LHCN-M2 (cell line): ENCODE results near the gene AGL. TPM values are rescaled to one million over a fixed set of nuclear protein-coding genes. Genes with fewer than 3 reads are reported as not detected.
"Not testable (repeated sequence)": the region's sequence is repeated elsewhere in the genome, so short reads cannot be mapped to it uniquely, and the experiment has no call there.

Experiments
- DNase-seq: peaks from one replicate; pipeline ENCODE4 v3.0.0-alpha.2; 2012; ENCODE audit warnings: low read depth
- total RNA-seq: library from RNA; depleted of rRNA; stranded (reverse); fragments of >200 nt; gene quantifications from 2 replicates; pipeline ENCODE4 v1.2.3, GENCODE V29; 2014

AGL gene
- total RNA-seq, 1 experiment from 2014 or later: 5.5 TPM

DNA sequence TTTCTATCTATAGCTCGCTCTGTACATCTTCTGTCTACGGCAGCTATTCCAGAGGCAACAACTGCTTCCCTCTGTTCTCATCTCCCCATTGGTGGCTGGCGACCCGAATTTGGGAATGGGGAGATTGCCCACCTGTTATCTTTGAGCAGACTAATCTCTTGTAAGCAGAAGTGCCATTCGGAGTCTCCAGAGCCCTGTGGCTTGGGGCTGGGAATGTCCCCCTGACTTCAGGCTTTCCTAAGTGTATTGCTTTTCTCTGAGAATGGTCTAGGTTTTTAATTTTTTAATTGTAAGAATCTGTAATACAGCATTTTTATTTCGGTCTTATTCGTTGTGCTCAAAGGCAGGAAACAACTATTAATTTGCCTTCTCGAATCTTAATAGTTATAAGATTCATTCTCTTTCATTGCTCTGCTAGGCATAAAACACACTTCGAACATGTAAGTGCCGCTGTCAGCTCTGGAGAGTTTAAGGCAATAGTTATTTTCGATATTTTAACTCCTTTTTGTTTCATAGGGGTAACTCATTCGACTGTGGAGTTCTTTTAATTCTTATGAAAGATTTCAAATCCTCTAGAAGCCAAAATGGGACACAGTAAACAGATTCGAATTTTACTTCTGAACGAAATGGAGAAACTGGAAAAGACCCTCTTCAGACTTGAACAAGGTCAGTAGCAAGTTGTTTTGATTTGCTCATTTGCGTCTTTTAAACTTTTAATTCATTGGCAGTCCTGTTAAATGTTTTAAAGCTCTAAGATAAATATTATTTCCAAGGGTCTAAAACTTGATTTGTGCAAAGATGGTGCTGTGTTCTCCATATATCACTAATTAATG, 514 bp downstream of the AGL start:
- DNase-seq: no peak

DNA sequence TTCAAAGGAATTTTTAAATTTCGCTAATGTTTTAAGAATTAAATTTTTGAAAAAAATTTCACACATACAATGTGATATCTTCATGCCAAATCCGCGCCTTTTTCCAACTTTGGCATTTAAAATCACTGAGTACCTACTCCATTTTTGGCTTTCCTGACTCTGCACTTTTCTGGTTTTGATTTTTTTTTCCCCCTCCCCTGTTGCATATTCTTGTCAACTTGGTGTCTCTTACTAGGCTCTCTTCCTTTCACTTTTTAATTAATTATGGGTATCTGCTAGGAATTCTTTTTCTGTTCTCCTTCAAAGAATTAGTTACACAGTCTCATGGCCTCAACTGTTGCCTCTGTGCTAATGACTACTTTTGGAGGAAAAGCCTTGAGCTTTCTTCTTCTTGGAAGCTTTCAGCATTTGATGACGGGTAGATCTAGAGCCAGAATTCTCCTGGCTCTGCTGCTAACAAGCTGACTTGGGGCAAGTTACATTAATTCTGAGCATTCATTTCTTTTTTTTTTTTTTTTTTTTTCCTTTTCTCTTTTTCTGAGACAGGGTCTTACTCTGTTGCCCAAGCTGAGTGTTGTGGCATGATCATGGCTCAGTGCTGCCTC, 1.8 kb downstream of the AGL start:
- DNase-seq: no peak

DNA sequence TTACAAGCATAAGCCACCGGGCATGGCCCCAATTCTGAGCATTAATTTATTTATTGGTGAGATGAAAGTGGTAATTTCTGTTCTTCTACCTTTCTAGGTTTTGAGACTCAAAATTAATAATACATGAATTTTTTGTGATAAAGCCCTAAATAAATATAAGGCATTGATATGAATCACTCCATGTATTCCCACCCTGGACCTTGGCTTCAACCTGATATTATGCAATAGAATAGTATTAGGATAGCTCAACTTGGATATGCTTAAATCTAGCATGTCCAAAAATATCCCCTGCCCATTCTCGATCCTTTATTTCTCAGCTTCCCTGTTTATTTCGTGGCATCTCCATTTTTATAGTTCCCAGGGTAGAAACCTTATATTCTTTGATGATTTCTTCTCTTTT, 2.5 kb downstream of the AGL start:
- DNase-seq: no peak

DNA sequence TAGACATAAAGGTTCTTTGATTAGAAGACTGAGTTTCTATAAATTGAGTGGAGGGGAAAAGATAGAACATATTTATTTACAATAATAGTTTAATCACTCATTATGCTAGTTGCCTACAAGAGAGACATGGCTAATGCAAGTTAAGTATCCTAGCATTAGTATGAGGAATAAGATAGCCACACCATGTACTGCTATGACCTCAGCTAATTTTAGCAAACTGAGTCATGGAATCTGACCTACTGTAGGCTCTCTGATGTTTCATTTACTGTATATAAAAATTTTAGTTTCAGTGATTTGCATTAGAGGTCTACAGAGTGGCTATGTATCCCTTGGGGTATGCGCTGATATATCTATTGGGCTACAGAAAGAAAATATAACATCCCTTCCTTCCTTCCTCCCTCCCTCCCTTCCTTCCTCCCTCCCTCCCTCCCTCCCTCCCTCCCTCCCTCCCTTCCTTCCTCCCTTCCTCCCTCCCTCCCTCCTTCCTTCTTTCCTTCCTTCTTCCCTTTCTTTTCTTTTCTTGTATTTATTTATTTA, 5.8 kb downstream of the AGL start:
- DNase-seq: peak; percentile 33

DNA sequence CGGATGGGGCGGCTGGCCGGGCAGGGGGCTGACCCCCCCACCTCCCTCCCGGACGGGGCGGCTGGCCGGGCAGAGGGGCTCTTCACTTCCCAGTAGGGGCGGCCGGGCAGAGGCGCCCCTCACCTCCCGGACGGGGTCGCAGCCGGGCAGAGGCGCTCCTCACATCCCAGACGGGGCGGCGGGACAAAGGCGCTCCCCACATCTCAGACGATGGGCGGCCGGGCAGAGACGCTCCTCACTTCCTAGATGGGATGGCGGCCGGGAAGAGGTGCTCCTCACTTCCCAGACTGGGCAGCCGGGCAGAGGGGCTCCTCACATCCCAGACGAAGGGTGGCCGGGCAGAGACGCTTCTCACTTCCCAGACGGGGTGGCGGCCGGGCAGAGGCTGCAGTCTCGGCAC, 6.9 kb downstream of the AGL start:
- not testable (repeated sequence) for DNase-seq

DNA sequence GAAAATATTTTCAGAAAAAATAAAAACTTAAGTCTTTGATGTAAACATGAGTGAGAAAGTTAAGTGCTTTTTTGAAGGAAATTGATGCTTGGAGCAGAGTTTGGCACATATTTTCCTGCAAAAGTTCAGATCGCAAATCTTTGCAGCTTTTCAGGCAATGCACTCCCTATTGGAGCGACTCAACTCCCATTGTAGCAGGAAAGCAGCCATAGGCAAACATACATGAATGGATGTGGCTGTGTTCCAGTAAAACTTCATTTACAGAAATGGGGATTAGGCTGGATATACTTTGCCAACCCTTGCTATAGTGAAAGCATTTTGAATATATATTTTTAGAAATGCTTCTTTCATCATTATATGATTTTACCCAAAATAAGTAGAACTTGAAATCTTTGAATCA, 8.1 kb downstream of the AGL start:
- DNase-seq: no peak

DNA sequence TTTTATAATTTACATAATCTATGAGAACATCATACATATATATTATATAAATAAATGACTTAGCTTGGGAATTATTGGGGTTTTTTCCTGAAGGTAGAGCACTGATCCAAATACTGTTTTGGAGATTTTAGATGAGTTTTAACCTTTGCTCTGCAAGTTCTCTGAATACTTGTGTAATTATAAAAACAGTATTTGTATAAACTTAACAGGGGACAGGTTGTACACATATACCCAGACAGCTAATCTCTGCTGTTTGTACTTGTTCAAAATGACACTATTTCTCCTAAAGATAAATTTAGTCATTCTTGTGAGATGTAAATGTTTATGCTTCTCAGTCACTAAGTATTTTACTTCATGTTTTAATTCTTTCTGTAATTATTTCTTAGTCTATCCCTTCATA, 8.7 kb downstream of the AGL start:
- no peak for DNase-seq

DNA sequence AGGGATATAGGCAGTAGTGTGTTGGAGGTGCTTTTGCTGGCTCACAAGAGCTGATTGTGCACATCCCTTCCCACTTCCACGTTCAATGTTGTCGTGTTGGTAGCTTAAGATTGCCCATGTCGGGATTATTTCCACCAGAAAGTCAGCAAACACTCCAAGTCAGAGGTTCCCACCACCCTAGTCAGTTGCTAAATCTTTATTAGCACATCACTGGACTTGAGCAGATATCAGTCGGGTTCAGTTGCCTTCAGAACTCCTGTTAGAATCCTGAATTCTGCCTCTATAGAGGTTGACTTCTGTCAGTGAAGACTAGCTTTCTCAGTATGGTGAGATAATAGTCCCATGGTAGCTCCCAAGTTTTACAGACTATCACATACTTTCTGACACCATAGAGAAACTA, 10.5 kb downstream of the AGL start:
- DNase-seq: no peak

DNA sequence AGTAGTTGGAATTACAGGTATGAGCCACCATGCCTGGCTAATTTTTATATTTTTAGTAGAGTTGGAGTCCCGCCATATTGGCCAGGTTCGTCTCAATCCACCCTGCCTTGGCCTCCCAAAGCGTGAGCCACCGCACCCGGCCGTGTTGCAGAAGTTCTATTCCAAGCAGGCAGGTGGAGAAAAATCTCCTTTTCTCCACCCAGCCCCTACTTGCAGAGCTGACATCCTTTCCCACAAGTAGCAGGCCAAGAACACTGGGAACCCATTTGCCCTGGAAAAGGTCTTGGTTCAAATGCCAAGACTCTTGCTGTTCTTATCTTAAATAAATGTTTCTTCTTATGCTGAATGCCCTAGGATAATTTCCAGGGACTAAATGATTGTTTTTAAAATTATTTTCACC, 17.5 kb downstream of the AGL start:
- DNase-seq: no peak

DNA sequence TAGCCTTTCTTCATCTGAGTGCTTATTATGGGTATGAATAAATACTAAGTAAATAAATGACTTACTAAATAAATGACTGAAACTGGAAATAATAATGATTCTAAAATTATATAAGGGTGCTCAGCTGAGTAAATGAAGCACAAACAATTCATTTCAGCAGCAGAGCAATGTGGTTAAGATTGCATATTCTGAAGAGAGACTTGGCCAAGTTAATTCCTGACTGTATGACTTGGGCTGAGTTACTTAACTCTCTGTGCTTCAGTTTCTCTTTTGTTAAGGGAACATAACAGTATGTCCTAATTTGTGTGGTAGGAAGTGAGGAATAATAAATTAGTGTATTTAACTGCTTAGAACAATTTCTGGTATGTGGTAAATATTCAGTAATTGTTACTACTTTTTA, 19.1 kb downstream of the AGL start:
- peak; percentile 32 for DNase-seq

DNA sequence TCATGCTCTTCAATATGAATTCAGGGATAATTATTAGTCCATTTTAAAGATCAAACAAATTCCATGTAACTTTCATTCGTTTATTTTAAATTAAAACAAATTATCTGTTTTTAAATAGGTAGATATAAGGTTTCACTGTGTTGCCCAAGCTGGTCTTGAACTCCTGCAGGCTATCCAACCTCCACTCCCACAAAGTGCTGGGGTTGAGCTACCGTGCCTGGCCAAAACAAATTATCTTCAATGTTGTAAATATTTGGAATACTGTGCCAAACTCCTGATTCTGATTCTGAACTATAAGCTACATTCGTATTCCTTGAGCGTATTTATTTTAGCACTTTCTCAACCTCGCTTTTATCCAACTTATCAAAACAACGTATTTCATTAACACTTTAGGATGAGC, 19.6 kb downstream of the AGL start:
- DNase-seq: no peak

DNA sequence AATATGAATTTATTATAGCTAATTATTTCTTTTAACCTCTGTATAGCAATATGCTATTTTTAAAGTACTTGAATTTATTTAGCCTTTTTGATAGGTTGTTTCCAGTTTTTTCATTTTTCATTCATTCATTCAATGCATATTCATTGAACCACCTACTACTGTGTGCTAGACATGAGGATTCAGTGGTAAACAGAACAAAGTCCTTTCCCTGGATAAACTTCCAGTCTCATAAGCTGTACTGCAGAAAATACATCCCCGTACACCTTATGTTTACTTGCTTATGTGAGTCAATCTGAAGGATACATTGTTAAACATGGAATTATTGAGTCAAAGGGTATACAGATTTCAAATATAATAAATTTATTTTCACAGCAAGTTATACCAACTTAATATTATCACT, 21.9 kb downstream of the AGL start:
- no peak for DNase-seq

DNA sequence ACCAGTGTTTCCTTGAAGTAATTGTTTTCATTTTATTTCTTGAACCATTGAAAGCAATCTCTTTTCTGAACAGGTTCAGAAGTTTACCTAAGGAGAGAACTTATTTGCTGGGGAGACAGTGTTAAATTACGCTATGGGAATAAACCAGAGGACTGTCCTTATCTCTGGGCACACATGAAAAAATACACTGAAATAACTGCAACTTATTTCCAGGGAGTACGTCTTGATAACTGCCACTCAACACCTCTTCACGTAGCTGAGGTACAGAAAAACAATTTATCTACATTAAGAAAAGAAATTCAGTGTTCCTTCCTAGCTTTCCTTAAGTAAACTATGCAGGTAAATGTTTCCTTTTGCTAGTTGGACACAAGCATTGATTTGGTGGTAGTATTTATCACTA, 27.4 kb downstream of the AGL start:
- DNase-seq: no peak

DNA sequence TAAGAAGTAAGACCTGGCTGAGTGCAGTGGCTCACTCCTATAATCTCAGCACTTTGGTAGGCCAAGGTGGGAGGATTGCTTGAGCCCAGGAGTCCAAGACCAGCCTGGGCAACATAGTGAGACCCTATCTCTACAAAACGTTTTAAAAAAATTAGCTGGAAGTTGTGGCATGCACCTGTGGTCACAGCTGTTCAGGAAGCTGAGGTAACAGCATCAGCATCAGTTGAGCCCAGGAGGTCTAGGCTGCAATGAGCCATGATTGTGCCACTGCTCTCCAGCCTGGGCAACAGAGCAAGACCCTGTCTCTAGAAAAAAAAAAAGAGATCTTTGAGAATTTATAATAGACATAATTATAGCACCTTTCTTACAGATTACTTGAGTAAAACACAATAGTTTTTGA, 36.0 kb downstream of the AGL start:
- no peak for DNase-seq

DNA sequence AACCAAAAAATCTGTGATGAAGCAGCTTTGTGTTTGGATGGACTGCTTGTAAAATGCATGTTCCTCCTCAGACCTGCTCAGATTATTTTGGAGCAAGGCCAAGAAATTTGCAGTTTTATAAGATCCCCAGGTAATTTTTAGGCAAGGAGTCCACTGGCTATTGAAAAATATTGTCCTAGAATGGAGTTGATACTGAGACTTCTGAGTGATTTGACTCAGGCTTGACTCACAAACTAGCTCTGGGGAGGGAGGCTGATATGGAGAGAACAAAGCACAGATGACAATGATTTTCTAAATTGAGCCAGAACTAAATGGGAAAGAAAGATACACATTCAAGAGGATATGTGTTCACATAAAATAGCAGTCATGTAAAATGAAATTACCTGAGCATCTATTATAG, 36.7 kb downstream of the AGL start:
- DNase-seq: peak; percentile 24

DNA sequence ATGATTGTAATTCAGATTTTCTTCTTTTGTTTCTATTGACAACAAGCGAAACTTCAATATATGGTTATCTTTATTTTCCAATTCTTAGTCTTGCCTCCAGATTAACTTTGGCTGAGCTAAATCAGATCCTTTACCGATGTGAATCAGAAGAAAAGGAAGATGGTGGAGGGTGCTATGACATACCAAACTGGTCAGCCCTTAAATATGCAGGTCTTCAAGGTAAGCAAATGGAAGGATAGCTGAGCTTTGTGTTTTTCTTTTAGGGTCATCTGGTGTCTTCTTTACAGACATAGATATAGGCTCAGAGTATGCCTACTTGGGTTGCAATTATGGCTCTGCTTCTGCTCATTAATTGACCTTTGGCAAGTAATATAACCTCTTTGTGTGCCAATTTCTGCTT, 37.7 kb downstream of the AGL start:
- no peak for DNase-seq

DNA sequence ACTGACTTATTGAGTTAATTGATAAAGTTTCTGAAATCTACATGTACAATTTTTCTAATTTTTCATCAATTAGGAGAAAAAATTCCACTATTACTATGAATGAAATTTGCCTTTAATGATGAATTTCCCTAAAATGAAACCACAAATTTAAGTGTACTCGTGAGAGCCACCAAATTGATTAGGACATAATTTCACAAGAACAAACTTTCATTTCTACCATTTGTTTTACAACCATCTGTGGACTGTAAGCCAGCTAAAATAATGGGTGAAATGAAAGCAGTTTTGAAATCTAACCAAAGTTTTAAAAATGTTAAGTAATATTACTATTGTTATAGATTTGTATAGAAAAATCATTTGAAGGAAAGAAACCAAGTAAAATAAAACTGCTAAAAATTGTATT, 41.8 kb downstream of the AGL start:
- DNase-seq: no peak

DNA sequence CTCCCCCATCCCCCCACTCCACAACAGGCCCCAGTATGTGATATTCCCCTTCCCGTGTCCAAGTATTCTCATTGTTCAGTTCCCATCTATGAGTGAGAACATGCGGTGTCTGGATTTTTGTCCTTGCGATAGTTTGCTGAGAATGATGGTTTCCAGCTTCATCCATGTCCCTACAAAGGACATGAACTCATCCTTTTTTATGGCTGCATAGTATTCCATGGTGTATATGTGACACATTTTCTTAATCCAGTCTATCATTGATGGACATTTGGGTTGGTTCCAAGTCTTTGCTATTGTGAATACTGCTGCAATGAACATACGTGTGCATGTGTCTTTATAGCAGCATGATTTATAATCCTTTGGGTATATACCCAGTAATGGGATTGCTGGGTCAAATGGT, 53.1 kb downstream of the AGL start:
- DNase-seq: not testable (repeated sequence)

DNA sequence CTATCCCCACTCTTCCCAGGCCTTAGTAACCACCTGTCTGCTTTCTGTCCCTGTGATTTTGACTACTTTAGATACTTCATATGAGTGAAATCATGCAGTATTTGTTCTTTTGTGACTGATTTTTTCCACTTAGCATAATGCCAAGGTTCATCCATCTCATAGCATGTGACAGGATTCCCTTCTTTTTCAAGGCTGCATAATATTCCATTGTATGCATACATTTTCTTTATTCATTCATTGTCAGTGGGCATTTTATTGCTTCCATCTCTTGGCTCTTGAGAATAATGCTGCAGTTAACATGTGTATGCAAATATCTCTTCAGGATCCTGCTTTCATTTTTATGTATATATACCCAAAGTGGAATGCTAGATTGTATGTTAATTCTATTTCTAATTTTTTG, 56.4 kb downstream of the AGL start:
- no peak for DNase-seq

DNA sequence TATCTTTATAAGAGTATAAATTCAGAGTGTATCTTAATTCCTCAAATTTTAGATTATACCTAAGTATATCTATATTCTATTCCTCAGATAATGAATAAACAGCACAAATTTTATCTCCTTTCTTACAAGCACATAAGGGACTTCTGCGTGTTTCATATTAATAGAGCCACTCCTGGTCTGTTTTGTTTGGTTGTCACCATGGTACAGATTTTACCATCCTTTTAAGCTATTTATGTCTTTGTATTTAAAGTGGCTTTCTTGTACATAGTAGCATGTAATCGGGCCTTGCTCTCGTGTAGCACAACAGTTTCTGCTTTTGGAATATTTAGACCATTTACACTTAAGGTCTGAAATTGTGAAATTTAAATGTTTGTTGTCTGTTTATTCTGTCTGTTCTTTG, 67.1 kb downstream of the AGL start:
- DNase-seq: no peak

DNA sequence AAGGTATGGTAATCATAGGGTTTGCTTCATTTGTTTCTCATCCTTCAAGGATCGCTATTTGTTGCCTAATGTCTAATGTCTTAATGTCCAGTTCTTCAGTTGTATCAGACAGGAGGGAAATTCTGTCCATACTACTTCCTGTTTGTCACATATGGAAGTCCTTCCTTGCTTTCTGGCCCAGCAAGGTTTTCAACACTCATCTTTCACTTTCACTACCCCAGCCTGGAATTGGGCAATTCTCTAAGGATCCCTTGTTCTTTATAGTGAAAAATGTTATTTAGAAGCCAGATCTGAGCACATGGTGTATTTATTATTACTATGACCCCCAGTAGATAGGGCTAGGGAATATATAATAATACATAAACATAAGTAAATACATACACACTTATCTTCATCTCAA, 69.1 kb downstream of the AGL start:
- no peak for DNase-seq

DNA sequence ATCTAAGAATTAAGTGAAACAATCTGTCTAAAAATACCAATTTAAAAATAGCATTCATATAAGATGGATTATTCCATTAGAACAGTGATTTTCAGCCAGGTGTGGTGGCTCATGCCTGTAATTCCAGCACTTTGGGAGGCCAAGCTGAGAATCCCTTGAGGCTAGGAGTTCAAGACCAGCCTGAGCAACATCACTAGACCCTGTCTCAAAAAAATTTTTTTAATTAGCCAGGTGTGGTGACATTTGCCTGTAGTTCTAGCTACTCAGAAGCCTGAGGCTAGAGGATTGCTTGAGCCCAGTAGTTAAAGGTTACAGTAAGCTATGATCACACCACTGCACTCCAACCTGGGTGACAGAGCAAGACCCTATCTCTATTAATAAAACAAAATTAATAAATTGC, 84.6 kb downstream of the AGL start:
- DNase-seq: no peak

DNA sequence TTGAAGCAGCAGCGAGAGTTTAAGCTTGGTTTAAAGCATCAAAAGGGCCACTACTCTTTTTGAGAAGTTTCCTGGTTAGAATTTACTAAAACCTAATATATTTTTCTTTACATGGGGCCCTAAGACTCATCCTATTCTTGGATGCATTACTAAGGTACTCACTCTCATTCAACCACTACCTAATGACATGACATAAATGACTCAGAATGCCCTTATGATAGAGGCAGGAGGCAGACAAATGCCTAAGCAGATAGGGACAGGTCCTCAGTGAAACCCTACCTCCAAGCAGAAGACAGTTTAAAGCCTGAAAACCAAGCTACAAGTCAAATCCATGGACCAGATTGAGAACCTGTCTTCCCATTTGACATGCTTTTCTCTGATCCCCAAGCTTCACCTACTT, 85.4 kb downstream of the AGL start:
- DNase-seq: no peak
